GM20431 (cell line): ENCODE results near the gene PHF21B.
"Not testable (repeated sequence)": the region's sequence is repeated elsewhere in the genome, so short reads cannot be mapped to it uniquely, and the experiment has no call there.

Experiments
- in situ Hi-C: fragments of 300-500 bp; cut with MseI, MboI; formaldehyde crosslinking; loops from one replicate; pipeline ENCODE4 v1.15.0; 2020; ENCODE audit warnings: low sequenced_read_pairs; ENCODE audit not compliant: unreplicated experiment

PHF21B gene

DNA sequence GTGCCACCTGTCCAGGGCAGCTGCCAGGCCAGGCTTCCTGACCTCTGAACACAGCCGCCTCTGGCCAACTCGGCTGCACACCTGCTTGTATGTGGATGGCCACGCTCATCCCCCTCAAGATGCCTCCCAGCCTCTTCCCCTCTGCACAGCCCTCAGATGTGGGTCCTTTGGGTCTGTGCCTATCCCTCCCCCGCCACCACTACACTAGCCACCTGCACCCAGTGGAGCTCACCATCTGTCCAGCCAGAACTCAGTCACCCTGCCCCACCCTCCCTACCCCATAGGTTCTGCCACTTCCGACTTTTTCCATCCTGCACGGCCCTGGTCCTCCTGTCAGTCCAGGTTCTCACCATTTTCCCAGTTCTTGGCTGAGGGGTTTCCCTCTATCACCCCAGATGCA lies 44.6 kb downstream of the PHF21B start:
- in situ Hi-C loops = no loop called here

GRCh38 chr22:44964722-44965078 lies 45.1 kb downstream of the PHF21B start:
- in situ Hi-C loops = no loop called here

- in situ Hi-C loops = no loop called here
Measured at GRCh38 chr22:44963832-44964721, 45.7 kb downstream of the PHF21B start.

GRCh38 chr22:44962741-44963454 lies 46.9 kb downstream of the PHF21B start:
- in situ Hi-C loops = no loop called here

- in situ Hi-C loops = not testable (repeated sequence)
Measured at GRCh38 chr22:44961682-44962081, 48.1 kb downstream of the PHF21B start.

DNA sequence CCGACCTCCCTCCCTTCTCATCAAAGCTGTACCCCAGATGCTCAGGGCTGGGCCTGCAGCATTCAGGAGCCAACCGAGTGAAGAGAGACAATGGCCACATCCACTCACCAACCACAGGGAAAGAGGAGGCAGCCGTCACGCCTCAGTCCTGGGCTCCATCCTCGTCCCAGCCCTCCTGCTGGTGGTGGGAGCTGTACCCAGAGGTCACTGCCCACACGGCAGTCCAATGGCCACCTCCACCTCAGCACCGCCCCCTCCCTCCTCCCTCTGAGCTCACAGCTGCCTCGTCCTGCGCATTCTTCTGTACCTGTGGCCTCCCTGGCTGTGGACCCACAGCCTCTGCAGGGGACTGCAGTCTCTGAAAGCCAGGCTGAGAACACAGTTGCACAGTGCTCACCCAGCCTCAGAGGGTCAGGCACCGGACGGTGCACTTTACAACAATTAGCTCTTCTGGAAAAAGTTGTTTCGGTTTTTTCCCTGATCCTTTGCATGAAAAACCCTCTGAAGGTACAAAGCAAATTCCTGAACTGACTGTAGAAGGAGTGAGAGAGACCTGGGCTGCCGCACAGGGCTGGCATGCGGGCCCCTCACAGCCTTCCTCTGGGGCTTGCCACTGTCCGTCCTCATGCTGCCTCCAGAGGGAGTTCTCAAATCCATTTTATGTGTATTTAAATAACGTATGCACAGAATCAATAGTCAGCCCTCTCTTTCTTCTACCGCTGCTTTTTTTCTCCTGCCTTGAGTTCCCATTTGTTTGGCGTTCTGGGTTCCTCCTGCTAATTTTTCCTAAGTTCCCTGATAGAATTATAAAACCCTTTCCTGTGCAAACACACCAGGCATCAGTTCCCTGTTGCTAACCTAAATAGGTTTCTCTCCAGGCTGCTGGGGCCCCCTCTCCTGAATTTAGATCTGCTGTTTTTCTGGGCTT lies 52.7 kb downstream of the PHF21B start:
- in situ Hi-C loops = no loop called here

DNA sequence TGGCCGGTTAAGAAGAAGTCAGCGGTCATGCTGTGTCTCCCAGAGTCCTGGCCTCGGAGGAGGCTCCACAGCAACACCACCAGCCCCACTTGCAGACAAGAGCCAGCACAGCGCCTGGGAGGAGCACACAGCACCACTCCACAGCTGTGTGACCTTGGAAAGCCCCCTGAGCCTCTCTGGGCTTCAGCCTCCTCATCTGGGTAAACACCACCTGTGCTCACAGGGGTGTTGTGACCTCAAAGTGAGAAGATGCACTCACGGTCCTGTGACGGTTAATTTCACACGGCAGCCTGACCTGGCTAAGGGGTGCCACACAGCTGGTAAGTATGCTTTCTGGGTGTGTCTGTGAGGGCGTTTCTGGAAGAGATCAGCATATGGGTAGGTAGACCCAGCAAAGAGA lies 54.7 kb downstream of the PHF21B start:
- in situ Hi-C loops = no loop called here

DNA sequence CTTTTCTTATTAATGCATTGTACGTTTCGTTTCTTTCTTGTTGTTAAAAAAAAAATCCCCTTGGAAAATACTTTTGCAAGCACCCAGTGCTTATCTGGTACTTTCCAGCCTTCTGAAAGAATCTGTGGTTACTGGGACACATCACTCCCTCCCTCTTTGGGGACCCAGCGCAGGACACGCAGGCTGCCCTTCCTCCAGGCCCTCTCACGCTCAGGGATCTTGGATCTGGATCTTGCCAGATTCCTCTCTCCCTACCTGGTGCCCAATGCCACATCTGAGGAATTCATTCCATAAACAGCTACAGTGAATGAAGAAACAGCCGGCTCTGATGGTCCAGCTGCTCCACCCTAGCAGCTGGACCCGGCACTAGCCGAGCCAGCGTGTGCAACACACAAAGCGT lies 55.7 kb downstream of the PHF21B start:
- in situ Hi-C loops = no loop called here

GRCh38 chr22:44952863-44953746 lies 56.7 kb downstream of the PHF21B start:
- in situ Hi-C loops = no loop called here

DNA sequence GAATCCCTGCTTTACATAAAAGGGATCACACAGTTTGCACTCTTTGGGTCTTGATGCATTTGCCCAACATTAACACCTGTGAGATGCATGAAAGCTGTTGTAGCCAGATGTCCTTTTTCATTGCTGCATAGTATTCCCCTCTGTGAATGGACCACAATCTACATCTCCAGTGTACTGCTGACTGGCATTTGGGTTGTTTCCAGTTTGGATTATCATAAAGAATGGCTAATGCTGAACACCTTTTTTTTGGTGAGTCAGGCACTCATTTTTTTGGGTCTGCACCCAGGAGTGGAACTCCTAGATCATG lies 58.3 kb downstream of the PHF21B start:
- in situ Hi-C loops = no loop called here

DNA sequence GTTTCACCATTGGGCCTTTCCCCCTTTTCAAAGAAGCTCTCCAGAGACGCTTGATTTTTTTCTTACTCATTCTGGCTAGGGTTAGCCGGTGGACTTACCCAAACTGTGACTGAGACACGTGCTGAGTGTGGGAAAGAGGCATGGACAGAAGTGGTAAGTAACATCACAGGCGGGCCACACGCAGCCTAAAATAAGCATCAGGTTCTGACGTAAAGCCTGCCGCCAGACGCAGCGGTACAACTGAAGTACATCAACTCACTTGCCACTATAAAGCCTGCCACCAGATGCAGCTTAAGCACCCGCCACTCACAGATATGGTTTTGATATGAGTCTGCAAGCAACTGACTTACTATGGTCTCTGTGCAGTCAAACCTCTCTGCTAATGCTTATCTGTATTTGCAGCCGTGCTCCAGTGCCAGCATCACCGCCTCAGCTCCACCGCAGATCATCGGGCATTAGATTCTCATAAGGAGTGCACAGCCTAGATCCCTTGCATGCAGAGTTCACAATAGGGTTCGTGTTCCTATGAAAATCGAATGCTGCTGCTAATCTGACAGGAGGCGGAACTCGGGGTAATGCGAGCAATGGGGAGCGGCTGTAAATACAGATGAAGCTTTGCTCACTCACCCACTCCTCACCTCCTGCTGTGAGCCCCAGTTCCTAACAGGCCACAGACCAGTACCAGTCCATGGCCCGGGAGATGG lies 58.8 kb downstream of the PHF21B start:
- in situ Hi-C loops = no loop called here

- in situ Hi-C loops = no loop called here
Measured at GRCh38 chr22:44947846-44948245, 62.0 kb downstream of the PHF21B start.

- in situ Hi-C loops = no loop called here
Measured at GRCh38 chr22:44947049-44947448, 62.8 kb downstream of the PHF21B start.

DNA sequence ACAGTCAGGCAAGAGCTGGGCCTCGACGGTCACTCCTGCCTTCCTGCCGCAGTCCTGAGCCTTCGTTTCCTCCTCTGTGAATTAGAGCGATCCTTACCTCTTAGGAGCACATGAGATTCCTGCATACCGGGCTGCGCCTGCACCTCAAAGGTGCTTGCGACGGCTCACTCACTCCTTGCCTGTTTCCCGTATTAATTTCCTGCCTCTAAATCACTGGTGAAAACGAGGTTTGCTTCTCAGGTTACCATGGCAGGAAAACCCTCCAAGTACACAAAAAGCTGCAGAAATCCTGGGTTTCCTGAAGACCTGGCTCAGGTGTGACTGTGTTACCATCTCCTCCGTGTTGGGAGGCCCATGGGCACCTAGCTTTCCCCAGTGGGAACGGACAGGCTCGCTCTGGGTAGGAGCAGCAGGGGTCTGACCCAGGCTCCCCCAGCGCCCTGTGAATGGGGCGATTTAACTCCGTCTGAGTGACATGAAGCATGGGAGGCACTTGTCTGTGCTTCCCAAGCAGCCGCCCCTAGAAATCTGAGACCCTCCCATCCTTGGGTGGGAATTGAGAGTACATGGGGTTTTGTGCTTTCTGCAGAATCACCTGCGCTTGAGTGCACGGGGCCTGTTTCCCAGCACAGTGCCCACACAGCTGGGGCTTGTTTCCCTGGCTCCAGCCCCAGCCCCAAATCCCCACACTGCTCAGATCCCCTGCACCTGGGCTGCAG lies 64.8 kb downstream of the PHF21B start:
- in situ Hi-C loops = no loop called here

DNA sequence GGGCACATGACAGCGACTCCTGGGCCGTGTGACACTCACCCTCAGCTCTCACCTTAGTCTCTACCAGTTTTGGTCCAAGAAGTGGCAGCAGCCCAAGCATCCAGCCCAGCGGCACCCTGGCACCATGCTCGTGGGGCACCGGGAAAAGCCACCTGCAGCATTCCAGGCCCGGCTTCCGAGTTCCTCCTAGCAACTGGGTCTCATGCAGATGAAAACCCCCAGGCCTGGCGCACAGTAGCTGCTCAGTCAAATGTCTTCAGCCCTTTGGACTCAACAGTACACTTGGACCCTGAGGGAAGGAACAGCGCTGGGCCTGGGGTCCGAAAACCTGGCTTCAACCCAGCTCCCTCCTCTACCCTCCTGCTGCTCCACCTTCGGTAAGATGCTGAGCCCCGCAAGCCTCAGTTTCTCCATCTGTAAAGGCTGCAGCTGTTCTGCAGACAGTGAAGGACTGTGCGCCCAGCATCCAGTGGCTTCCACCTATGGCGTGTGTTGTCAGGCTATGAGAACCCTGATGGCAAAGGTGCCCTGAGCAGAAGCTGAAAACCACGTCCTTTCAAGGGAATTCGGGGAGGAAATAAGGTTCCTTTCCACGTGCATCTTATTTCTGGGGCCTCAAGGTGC lies 66.0 kb downstream of the PHF21B start:
- in situ Hi-C loops = no loop called here

DNA sequence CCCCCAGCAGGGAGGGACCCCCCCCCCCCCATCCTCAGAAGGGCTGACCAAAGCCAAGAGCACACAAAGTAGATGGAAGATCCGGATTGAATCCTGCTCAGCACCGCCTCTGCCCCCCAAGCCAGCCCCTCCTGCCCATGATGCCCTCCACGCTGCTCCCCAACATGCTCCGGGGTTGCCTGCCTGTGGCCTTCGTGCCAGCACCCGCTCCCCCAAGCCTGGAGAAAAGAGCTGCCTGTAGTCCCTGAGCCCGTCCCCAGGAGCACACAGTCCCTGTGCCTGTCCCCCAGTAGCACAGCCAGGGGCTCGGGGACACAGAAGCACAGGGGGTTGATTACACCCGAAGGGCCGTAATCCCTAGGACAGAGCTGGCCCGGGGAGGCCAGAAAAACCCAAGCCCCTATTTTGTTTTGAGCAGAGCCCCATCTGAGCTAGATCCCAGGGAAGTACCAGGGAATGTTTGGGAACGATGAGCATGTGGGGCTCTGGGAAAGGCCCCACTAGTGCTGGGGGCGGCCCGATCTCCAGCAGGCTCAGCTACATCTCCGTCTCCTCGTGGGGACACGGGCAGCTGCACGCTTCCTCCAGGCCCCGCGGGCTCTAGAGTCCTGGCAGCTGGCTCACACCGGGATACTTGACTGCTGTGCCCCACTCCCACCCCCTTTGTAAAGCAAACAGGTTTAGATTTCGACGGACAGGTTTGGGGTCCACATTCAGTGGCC lies 66.7 kb downstream of the PHF21B start:
- in situ Hi-C loops = no loop called here

DNA sequence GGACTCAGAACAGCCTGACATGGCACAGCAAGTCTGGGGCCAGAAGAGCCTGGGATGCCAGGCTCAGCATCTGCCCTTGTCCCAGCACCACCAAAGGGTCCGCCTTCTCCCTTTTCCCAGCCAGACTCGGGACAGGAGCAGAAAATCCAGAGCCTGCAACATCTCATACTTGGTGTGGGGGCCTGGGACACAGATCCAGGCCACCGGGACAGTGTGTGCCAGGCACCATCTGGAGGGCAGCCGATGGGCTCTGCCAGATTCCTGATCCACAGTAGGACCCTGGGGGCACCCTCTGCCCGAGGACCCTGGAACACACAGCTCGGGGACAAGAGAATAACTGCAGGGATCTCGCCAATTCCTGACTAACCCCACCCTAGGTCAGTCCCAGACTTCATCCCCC lies 67.7 kb downstream of the PHF21B start:
- in situ Hi-C loops = no loop called here
